NCI-H2107 treated with DMSO at 0.1 percent for 48 hours (cell line): Measurements from ENCODE around the gene FAM13B.

ENCODE experiments used
- DNase-seq: peaks from one replicate; lab custom pipeline; 2025; ENCODE audit not compliant: unreplicated experiment; lab: John Stamatoyannopoulos, UW

Gene FAM13B

GRCh38 chr5:137901011-137901817 lies 131.7 kb downstream of the FAM13B start:
- DNase-seq = no peak

GRCh38 chr5:137899493-137899892 lies 133.4 kb downstream of the FAM13B start:
- DNase-seq = no peak

GRCh38 chr5:137896560-137896959 lies 136.3 kb downstream of the FAM13B start:
- no peak for DNase-seq

- DNase-seq = no peak
Observed at GRCh38 chr5:137894586-137894985, 138.3 kb downstream of the FAM13B start.

GRCh38 chr5:137891849-137892248 lies 141.0 kb downstream of the FAM13B start:
- no peak for DNase-seq

- DNase-seq = no peak
Observed at GRCh38 chr5:137890845-137891244, 142.0 kb downstream of the FAM13B start.

GRCh38 chr5:137888863-137889759 lies 143.8 kb downstream of the FAM13B start, which contains the start of gene PKD2L2:
Gene PKD2L2 (plus strand): TSS chr5:137889457. CDS start chr5:137889492, 35 bp downstream.
- DNase-seq = no peak

GRCh38 chr5:137888466-137888862 lies 144.4 kb downstream of the FAM13B start:
- no peak for DNase-seq
